HL-60 (cell line): ENCODE results near the gene PARD6B.

Experiments used
- DNase-seq, 2 experiments: peaks; one replicate each; pipeline ENCODE4 v3.0.0-alpha.2; 2010 to 2020; ENCODE audit warnings: low read depth in 1 of 2, low spot score in 1 of 2
- H3K27ac ChIP-seq: fragments of 250-450 bp; sonication (Bioruptor Pico); replicated peaks from 2 replicates; pipeline ENCODE4 v1.5.1; 2020; ENCODE audit warnings: mild to moderate bottlenecking, moderate library complexity
- H3K27me3 ChIP-seq: fragments of 250-450 bp; sonication (Bioruptor Pico); 2 replicates; pipeline ENCODE4 v1.5.1; 2021; ENCODE audit warnings: mild to moderate bottlenecking, moderate library complexity; ENCODE audit not compliant: insufficient read depth, poor library complexity, severe bottlenecking
- H3K4me3 ChIP-seq: replicated peaks from 2 replicates; pipeline ENCODE4 v1.5.1; 2011; ENCODE audit warnings: mild to moderate bottlenecking, control low read depth, low read length; ENCODE audit not compliant: insufficient read depth
- GABPA ChIP-seq: IDR thresholded peaks from 2 replicates; pipeline ENCODE4 v1.6.1; 2012; ENCODE audit warnings: low read depth
- POLR2AphosphoS5 ChIP-seq: IDR thresholded peaks from 2 replicates; pipeline ENCODE4 v1.6.1; 2012; ENCODE audit warnings: low read depth
- SPI1 ChIP-seq: IDR thresholded peaks from 2 replicates; pipeline ENCODE4 v1.6.1; 2012; ENCODE audit warnings: low read depth, mild to moderate bottlenecking, borderline replicate concordance
- TF ChIP-seq, protein P1 (sequence below): IDR thresholded peaks from 2 replicates; pipeline ENCODE4 v1.6.1; 2012; ENCODE audit warnings: low read depth; ENCODE audit not compliant: insufficient replicate concordance
- TF ChIP-seq, protein P2 (sequence below): IDR thresholded peaks from one replicate; pipeline ENCODE4 v1.5.1; 2011; ENCODE audit warnings: low read length, control low read depth, inconsistent platforms; ENCODE audit not compliant: insufficient read depth

PARD6B gene

DNA sequence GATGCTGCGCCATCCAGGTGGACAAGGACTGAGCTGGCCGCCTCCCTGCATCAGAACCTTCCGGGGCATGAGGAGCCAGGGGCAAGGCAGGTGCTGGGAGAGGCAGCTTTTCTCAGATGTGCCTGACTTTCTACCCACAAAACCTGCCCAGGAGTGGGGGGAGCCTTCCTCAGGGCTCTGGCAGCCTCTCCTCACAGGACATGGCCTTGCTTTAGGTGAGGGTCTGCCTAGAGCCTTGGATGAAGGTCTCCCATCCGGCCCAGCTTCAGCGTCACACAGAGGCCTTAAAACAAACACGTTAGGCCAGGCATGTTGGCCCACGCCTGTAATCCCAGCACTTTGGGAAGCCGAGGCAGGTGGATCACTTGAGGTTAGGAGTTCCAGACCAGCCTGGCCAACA lies 70.9 kb downstream of the PARD6B start:
- H3K27me3 ChIP-seq, result no peaks in the 10 kb centered on the region
- DNase-seq, result no peak
- TF ChIP-seq, protein P1, sequence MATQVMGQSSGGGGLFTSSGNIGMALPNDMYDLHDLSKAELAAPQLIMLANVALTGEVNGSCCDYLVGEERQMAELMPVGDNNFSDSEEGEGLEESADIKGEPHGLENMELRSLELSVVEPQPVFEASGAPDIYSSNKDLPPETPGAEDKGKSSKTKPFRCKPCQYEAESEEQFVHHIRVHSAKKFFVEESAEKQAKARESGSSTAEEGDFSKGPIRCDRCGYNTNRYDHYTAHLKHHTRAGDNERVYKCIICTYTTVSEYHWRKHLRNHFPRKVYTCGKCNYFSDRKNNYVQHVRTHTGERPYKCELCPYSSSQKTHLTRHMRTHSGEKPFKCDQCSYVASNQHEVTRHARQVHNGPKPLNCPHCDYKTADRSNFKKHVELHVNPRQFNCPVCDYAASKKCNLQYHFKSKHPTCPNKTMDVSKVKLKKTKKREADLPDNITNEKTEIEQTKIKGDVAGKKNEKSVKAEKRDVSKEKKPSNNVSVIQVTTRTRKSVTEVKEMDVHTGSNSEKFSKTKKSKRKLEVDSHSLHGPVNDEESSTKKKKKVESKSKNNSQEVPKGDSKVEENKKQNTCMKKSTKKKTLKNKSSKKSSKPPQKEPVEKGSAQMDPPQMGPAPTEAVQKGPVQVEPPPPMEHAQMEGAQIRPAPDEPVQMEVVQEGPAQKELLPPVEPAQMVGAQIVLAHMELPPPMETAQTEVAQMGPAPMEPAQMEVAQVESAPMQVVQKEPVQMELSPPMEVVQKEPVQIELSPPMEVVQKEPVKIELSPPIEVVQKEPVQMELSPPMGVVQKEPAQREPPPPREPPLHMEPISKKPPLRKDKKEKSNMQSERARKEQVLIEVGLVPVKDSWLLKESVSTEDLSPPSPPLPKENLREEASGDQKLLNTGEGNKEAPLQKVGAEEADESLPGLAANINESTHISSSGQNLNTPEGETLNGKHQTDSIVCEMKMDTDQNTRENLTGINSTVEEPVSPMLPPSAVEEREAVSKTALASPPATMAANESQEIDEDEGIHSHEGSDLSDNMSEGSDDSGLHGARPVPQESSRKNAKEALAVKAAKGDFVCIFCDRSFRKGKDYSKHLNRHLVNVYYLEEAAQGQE, result no peak
- TF ChIP-seq GABPA (no peak), POLR2AphosphoS5 (no peak), SPI1 (no peak)
- TF ChIP-seq, protein P2, sequence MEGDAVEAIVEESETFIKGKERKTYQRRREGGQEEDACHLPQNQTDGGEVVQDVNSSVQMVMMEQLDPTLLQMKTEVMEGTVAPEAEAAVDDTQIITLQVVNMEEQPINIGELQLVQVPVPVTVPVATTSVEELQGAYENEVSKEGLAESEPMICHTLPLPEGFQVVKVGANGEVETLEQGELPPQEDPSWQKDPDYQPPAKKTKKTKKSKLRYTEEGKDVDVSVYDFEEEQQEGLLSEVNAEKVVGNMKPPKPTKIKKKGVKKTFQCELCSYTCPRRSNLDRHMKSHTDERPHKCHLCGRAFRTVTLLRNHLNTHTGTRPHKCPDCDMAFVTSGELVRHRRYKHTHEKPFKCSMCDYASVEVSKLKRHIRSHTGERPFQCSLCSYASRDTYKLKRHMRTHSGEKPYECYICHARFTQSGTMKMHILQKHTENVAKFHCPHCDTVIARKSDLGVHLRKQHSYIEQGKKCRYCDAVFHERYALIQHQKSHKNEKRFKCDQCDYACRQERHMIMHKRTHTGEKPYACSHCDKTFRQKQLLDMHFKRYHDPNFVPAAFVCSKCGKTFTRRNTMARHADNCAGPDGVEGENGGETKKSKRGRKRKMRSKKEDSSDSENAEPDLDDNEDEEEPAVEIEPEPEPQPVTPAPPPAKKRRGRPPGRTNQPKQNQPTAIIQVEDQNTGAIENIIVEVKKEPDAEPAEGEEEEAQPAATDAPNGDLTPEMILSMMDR, result no peak
- H3K4me3 ChIP-seq, result no peak overlapping the region
- no peak overlapping the region for H3K27ac ChIP-seq

DNA sequence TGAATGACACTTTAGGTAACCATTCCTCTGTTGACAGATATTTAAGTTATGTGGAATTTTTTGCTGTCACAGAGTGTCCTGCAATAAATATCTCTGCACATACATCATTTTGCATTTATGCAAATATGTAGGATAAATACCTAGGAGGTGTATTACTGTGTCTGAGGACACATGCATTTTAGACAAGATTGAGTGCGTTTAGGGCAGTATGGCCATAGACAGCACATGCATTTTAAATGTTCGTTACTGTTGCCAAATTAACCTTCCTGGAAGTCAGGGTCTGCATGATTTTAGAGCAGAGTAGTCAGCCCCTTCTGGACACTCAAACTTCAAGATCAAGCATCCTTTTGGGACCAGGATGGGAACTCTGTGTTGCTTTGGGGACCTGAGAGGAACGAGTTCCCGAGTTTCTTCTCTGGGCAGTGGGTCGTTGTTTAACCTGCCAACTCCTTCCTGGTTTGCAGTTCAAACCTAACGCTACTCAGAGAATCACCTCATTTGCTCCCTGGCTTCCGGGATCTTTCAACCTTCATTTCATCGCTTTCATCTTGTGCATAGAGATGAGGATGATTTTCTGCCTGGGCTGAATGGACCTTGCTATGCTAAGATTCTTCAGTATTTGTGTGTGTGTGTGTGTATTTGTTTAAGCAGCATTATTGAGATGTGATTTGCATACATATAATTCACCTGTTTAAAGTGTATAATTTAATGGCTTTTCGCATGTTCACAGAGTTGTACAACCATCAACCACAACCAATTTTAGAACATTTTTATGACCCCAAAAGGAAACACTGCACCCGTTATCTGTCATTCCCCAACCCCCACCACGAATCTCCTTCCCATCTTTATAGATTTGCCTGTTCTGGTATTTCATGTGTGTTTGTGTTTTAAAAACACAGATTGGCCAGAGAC lies 73.3 kb downstream of the PARD6B start:
- Histone ChIP-seq H3K4me3 (no peak overlapping the region), H3K27ac (no peak overlapping the region), H3K27me3 (no peaks in the 10 kb centered on the region)
- no peak for DNase-seq
- TF ChIP-seq POLR2AphosphoS5, result no peak
- TF ChIP-seq GABPA, result no peak

DNA sequence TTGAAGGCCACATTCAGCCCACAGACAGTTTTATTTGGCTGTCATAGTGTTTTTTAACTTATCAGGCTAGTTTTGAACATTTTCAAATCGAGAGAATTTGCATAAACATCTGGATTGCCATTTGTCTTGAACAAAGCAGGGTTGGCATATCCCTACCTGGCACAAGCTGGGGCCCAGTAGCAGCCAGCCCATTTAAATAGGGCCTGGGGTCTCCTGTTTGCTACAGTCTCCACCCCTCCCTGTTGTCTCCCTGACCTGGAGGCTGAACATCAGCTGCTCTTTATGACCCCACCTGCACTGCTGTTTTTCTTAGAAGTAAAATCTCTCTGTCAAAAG lies 73.9 kb downstream of the PARD6B start:
- Histone ChIP-seq H3K27ac (no peak overlapping the region), H3K4me3 (no peak overlapping the region), H3K27me3 (no peaks in the 10 kb centered on the region)
- DNase-seq, result no peak
- TF ChIP-seq GABPA, result no peak

DNA sequence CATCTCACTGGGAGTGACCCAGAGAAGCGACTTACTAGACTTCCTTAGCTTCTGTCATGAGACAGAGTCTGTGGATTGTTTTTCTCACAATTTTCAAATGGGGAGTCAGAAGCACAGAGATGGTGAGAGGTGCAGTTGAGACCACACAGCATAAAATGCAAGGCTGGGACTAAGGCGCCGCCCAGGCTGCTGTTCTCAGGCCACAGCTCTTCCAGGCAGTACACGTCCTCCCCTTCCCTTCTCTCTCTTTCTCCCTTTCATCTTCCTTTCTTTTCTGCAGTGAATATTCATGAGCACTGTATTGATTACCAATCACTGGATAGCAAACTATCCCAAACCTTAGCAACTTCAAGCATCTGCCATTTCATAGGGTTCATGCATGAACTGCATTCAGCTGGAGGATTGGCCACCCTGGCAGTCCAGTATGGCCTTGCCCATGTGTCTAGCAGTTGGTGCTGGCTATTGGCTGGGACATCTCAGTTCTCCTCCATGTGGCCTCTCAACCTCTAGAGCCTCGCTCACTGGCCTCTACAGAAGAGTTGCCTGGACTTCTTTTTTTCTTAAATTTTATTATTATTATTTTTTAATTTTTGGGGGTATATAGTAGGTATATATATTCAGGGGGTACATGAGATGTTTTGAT lies 74.9 kb downstream of the PARD6B start:
- no peak for DNase-seq
- Histone ChIP-seq H3K4me3 (no peak overlapping the region), H3K27ac (no peak overlapping the region), H3K27me3 (no peaks in the 10 kb centered on the region)
- TF ChIP-seq, protein P1, result no peak
- TF ChIP-seq SPI1 (no peak), GABPA (no peak), POLR2AphosphoS5 (no peak)
- TF ChIP-seq, protein P2, result no peak
